OCI-LY7 (cell line): ENCODE results near the gene SRSF4. TPM values are rescaled to one million over a fixed set of nuclear protein-coding genes. Genes with fewer than 3 reads are reported as not detected.

ENCODE experiments used
- BruUV-seq: library from RNA; stranded (reverse); fragments of 400-500 nt; replicated peaks from 2 replicates; lab custom pipeline; 2021; lab: Mats Ljungman, UMichigan
- CTCF ChIA-PET: fragments of 300-600 bp; sonication (Branson Sonifier 250); formaldehyde crosslinking; loops from one replicate; lab custom pipeline; 2022; ENCODE audit warnings: antibody characterized with exemption; ENCODE audit not compliant: unreplicated experiment; lab: Charles Lee
- POLR2A ChIA-PET: fragments of 300-600 bp; sonication (Branson Sonifier 250); formaldehyde crosslinking; loops from one replicate; lab custom pipeline; 2022; ENCODE audit warnings: antibody characterized with exemption; lab: Charles Lee
- DNase-seq: peaks from one replicate; pipeline ENCODE4 v3.0.0-alpha.2; 2015; ENCODE audit warnings: low spot score
- H2AFZ ChIP-seq: fragments of 200-600 bp; sonication (generic), shearing (Covaris generic); 2 replicates; pipeline ENCODE4 v1.6.1; 2014; ENCODE audit warnings: mild to moderate bottlenecking, antibody characterized with exemption, low read length, moderate library complexity
- H3K27ac ChIP-seq: fragments of 200-600 bp; sonication (generic); 2 replicates; pipeline ENCODE4 v1.5.1; 2014; ENCODE audit warnings: mixed run types, low read depth, mild to moderate bottlenecking, moderate library complexity, low read length, inconsistent platforms; ENCODE audit not compliant: poor library complexity, severe bottlenecking
- H3K36me3 ChIP-seq: fragments of 200-600 bp; sonication (generic); 2 replicates; pipeline ENCODE4 v1.6.1; 2014; ENCODE audit warnings: mild to moderate bottlenecking, antibody characterized with exemption, low read length, moderate library complexity, mixed read lengths; ENCODE audit not compliant: insufficient read depth
- H3K4me1 ChIP-seq: fragments of 200-600 bp; sonication (generic); 2 replicates; pipeline ENCODE4 v1.5.1; 2014; ENCODE audit warnings: mild to moderate bottlenecking, low read length; ENCODE audit not compliant: insufficient read depth, poor library complexity, severe bottlenecking
- H3K4me2 ChIP-seq: fragments of 200-600 bp; sonication (generic); 2 replicates; pipeline ENCODE4 v1.6.1; 2014; ENCODE audit warnings: mild to moderate bottlenecking, low read length
- H3K4me3 ChIP-seq: fragments of 200-600 bp; sonication (generic); 2 replicates; pipeline ENCODE4 v1.5.1; 2014; ENCODE audit warnings: mild to moderate bottlenecking, low read depth, low read length; ENCODE audit not compliant: poor library complexity, severe bottlenecking
- H3K79me2 ChIP-seq: fragments of 200-600 bp; sonication (generic); 2 replicates; pipeline ENCODE4 v1.6.1; 2016; ENCODE audit warnings: low read depth, mild to moderate bottlenecking, low read length, moderate library complexity, mixed read lengths; ENCODE audit not compliant: insufficient read depth
- H3K9me2 ChIP-seq: fragments of 200-600 bp; sonication (generic); 2 replicates; pipeline ENCODE4 v1.6.1; 2016; ENCODE audit warnings: mild to moderate bottlenecking, low read length, mixed read lengths; ENCODE audit not compliant: insufficient read depth
- H3K9me3 ChIP-seq: fragments of 200-600 bp; sonication (generic); 2 replicates; pipeline ENCODE4 v1.6.1; 2014; ENCODE audit warnings: mild to moderate bottlenecking, mixed run types, low read length, mixed read lengths
- H4K20me1 ChIP-seq: fragments of 200-600 bp; sonication (generic); 2 replicates; pipeline ENCODE4 v1.6.1; 2014; ENCODE audit warnings: mild to moderate bottlenecking, antibody characterized with exemption, low read length, moderate library complexity, mixed read lengths; ENCODE audit not compliant: insufficient read depth
- CTCF ChIP-seq: fragments of 200-600 bp; sonication (generic); conservative IDR thresholded peaks from 2 replicates; pipeline ENCODE4 v1.5.1; 2014; ENCODE audit warnings: mild to moderate bottlenecking, antibody characterized with exemption, low read length, moderate library complexity, mixed read lengths
- EZH2phosphoT487 ChIP-seq: fragments of 200-600 bp; sonication (generic); IDR thresholded peaks from 2 replicates; pipeline ENCODE4 v1.6.1; 2018; ENCODE audit warnings: low read depth, borderline replicate concordance, mild to moderate bottlenecking, mixed run types, antibody characterized with exemption, low read length, moderate library complexity, mixed read lengths
- intact Hi-C: fragments of 100-400 bp; cut with micrococcal nuclease; formaldehyde crosslinking; loops from one replicate; pipeline ENCODE4 v1.10.0; 2022; ENCODE audit not compliant: unreplicated experiment
- total RNA-seq, 2 experiments: library from RNA; depleted of rRNA in 1 of 2; stranded (reverse); fragments of >200 nt in 1 of 2; shearing (Covaris generic) in 1 of 2; gene quantifications; 2 replicates each; pipeline ENCODE4 v1.2.3, GENCODE V29; 2014 to 2022

The SRSF4 gene
- total RNA-seq, 2 experiments from 2014 or later = 52.8 to 122 TPM

GRCh38 chr1:29162025-29162424 is 19.7 kb downstream of the SRSF4 start:
- no TSS peak for BruUV-seq
- no peak for DNase-seq
- Histone ChIP-seq H3K4me2 (no peak overlapping the region), H3K79me2 (peaks cover 67% of the 10 kb centered on the region), H3K9me3 (no peaks in the 10 kb centered on the region), H3K27ac (no peak overlapping the region), H3K9me2 (no peaks in the 10 kb centered on the region), H3K4me3 (no peak overlapping the region), H3K4me1 (no peaks in the 10 kb centered on the region), H4K20me1 (peaks cover 34% of the 10 kb centered on the region; the same call in 1 of the 2 replicates), H3K36me3 (peaks cover 96% of the 10 kb centered on the region), H2AFZ (no peak overlapping the region)
- intact Hi-C loops = no loop called here
- ChIA-PET POLR2A (interaction anchor here (0.9 kb wide), 1 partner anchor 9 kb away, joined by 3 read pairs; no protein-coding TSS in a partner anchor), CTCF (no interaction called here)
- TF ChIP-seq CTCF = no peak
- TF ChIP-seq EZH2phosphoT487 = no peak

GRCh38 chr1:29159773-29160172 is 21.9 kb downstream of the SRSF4 start:
- no peak for DNase-seq
- Histone ChIP-seq H3K27ac (no peak overlapping the region), H3K4me1 (no peaks in the 10 kb centered on the region), H2AFZ (no peak overlapping the region), H4K20me1 (peaks cover 31% of the 10 kb centered on the region; the same call in 1 of the 2 replicates), H3K36me3 (peaks cover 96% of the 10 kb centered on the region), H3K4me2 (no peak overlapping the region), H3K79me2 (peaks cover 53% of the 10 kb centered on the region), H3K9me3 (no peaks in the 10 kb centered on the region), H3K4me3 (no peak overlapping the region), H3K9me2 (no peaks in the 10 kb centered on the region)
- TF ChIP-seq EZH2phosphoT487 (no peak), CTCF (no peak)
- ChIA-PET POLR2A (interaction anchor here (0.6 to 1.3 kb wide), 4 partner anchors 10 to 243 kb away, joined by 3 to 4 read pairs (median 4); partner anchors contain the start of gene SRSF4), CTCF (no interaction called here)
- intact Hi-C loops = no loop called here
- BruUV-seq = no TSS peak

- no peak overlapping the region for H2AFZ ChIP-seq
- H3K36me3 ChIP-seq = peaks cover 96% of the 10 kb centered on the region
- no peak overlapping the region for H3K27ac ChIP-seq
- H3K4me2 ChIP-seq = no peak overlapping the region
- no peak overlapping the region for H3K4me3 ChIP-seq
- CTCF ChIA-PET = no interaction called here
- intact Hi-C loops = no loop called here
- H3K9me2 ChIP-seq = no peaks in the 10 kb centered on the region
- no peaks in the 10 kb centered on the region for H3K4me1 ChIP-seq
- TF ChIP-seq EZH2phosphoT487 (no peak), CTCF (no peak)
- no peak for DNase-seq
- BruUV-seq = no TSS peak
- H3K79me2 ChIP-seq = peaks cover 28% of the 10 kb centered on the region; the same call in 1 of the 2 replicates
- H3K9me3 ChIP-seq = no peaks in the 10 kb centered on the region
- 0 out of 2 replicates have a peak, but pooled peaks cover 11% of the 10 kb centered on the region for H4K20me1 ChIP-seq
- POLR2A ChIA-PET = interaction anchor here (0.6 to 1.1 kb wide), 2 partner anchors 16 to 20 kb away, joined by 3 read pairs; no protein-coding TSS in a partner anchor
These were observed 24.5 kb downstream of the SRSF4 start for GRCh38 chr1:29157269-29157601.
